K562 (cell line): ENCODE data around the gene ANKRD13C. TPM values are rescaled to one million over a fixed set of nuclear protein-coding genes. Genes with fewer than 3 reads are reported as not detected.
A peak's percentile ranks its signal among the peaks of the same experiment; 100 is the strongest.

Experiments used
- BACH1 ChIP-seq: fragments of 200-800 bp; sonication (Bioruptor generic); IDR thresholded peaks from 2 replicates; pipeline ENCODE4 v1.6.1; 2016; ENCODE audit warnings: missing genetic modification characterization, missing compliant biosample characterization
- CCAR2 ChIP-seq: fragments of 200-400 bp; formaldehyde crosslinking; IDR thresholded peaks from 2 replicates; pipeline ENCODE4 v1.6.1; 2017; ENCODE audit warnings: mild to moderate bottlenecking, low read depth, low read length
- CHCHD3 ChIP-seq: fragments of 250-450 bp; sonication (Bioruptor Pico); IDR thresholded peaks from 2 replicates; pipeline ENCODE4 v2.1.2; 2022; ENCODE audit warnings: mild to moderate bottlenecking
- CHD1 ChIP-seq: fragments of 200-600 bp; sonication (generic); IDR thresholded peaks from one replicate; pipeline ENCODE4 v1.6.1; 2012; ENCODE audit warnings: mild to moderate bottlenecking, moderate library complexity, low read length, inconsistent platforms
- DMBX1 ChIP-seq: fragments of 250-450 bp; sonication (Bioruptor Pico); IDR thresholded peaks from 2 replicates; pipeline ENCODE4 v1.8.0; 2022; ENCODE audit warnings: inconsistent platforms, mild to moderate bottlenecking, moderate library complexity, borderline replicate concordance
- HEY1 ChIP-seq: fragments of 250-450 bp; sonication (Bioruptor Pico); IDR thresholded peaks from 2 replicates; pipeline ENCODE4 v1.5.0; 2020; ENCODE audit warnings: mild to moderate bottlenecking, moderate library complexity, borderline replicate concordance
- HNRNPH1 ChIP-seq: fragments of 200-400 bp; formaldehyde crosslinking; optimal IDR thresholded peaks from 2 replicates; pipeline ENCODE3; 2017; ENCODE audit warnings: low read depth, mild to moderate bottlenecking, low read length, moderate library complexity
- MAFG ChIP-seq: fragments of 450-650 bp; conservative IDR thresholded peaks from 2 replicates; pipeline ENCODE4 v1.6.1; 2016; ENCODE audit warnings: missing genetic modification characterization, missing compliant biosample characterization
- SUPT5H ChIP-seq: fragments of 450-650 bp; IDR thresholded peaks from 2 replicates; pipeline ENCODE4 v1.6.1; 2016
- TAF9B ChIP-seq: fragments of 450-650 bp; IDR thresholded peaks from 2 replicates; pipeline ENCODE4 v1.6.1; 2018; ENCODE audit warnings: mild to moderate bottlenecking; ENCODE audit not compliant: partially characterized antibody
- TEAD4 ChIP-seq, 2 experiments: sonication (generic) in 1 of 2; formaldehyde crosslinking in 1 of 2; IDR thresholded peaks; 2 replicates each; pipeline versions ENCODE4 v1.6.1 to v1.8.0; 2012 to 2022; ENCODE audit warnings: borderline replicate concordance in 1 of 2, inconsistent platforms in 1 of 2, low read length in 1 of 2, mild to moderate bottlenecking in 1 of 2, missing genetic modification reagents in 1 of 2
- ZMIZ1 ChIP-seq, 2 experiments: fragments of 150-350 bp in 1 of 2; IDR thresholded peaks; 2 replicates each; pipeline ENCODE4 v1.6.1; 2012 to 2016; ENCODE audit warnings: low read depth in 2 of 2, low read length in 2 of 2, mild to moderate bottlenecking in 1 of 2, moderate library complexity in 1 of 2
- ZSCAN32 ChIP-seq: fragments of 450-650 bp; formaldehyde crosslinking; IDR thresholded peaks from 2 replicates; pipeline ENCODE4 v1.4.0; 2020; ENCODE audit warnings: mild to moderate bottlenecking, moderate library complexity
- ZZZ3 ChIP-seq: fragments of 450-650 bp; IDR thresholded peaks from 2 replicates; pipeline ENCODE4 v1.6.1; 2016; ENCODE audit warnings: antibody characterized with exemption, mild to moderate bottlenecking, moderate library complexity
- polyA plus RNA-seq, 8 experiments: library from polyadenylated mRNA; depleted of rRNA in 4 of 8; stranded (reverse) in 5 of 8; unstranded in 3 of 8; fragments of >200 nt; fragmentation: Nextera tagmentation in 2 of 8; fragmentation: Illumina TruSeq in 1 of 8; extraction: Ambion mirVana in 2 of 8; extraction: Trizol in 1 of 8; gene quantifications; 2 replicates each; pipeline versions ENCODE4 v1.2.1 to v1.2.3, GENCODE V29; 2011 to 2014; ENCODE audit warnings: inconsistent platforms in 1 of 8, missing spikeins in 1 of 8
- total RNA-seq, 7 experiments: library from RNA; depleted of rRNA in 6 of 7; stranded (reverse); fragments of >200 nt in 6 of 7; fragmentation: Illumina TruSeq in 2 of 7; extraction: Trizol in 2 of 7; gene quantifications; 2 replicates each; pipeline versions ENCODE4 v1.2.1 to v1.2.3, GENCODE V29; 2011 to 2021; ENCODE audit warnings: low replicate concordance in 1 of 7
- TF ChIP-seq, protein P1 (sequence below): fragments of 450-650 bp; IDR thresholded peaks from 2 replicates; pipeline ENCODE4 v1.6.1; 2017; ENCODE audit warnings: antibody characterized with exemption, mild to moderate bottlenecking
- TF ChIP-seq, protein P2 (sequence below): fragments of 450-650 bp; IDR thresholded peaks from 2 replicates; pipeline ENCODE4 v1.6.1; 2016; ENCODE audit warnings: missing biosample characterization, missing genetic modification characterization
- TF ChIP-seq, protein P3 (sequence below): fragments of 450-650 bp; formaldehyde crosslinking; IDR thresholded peaks from 2 replicates; pipeline ENCODE4 v1.4.0; 2020; ENCODE audit warnings: mild to moderate bottlenecking, moderate library complexity

Gene ANKRD13C
- total and polyA plus RNA-seq, 9 of the 15 experiments (the other 6 are each of a cell fraction or from before 2014, with no cell fraction given), result 3.4 to 22.8 (median 12.5) TPM

- TF ChIP-seq CHD1, result no peak
- TF ChIP-seq MAFG, result no peak
- no peak for TF ChIP-seq CHCHD3 (CRISPR knock-in tag)
- TF ChIP-seq, protein P1, sequence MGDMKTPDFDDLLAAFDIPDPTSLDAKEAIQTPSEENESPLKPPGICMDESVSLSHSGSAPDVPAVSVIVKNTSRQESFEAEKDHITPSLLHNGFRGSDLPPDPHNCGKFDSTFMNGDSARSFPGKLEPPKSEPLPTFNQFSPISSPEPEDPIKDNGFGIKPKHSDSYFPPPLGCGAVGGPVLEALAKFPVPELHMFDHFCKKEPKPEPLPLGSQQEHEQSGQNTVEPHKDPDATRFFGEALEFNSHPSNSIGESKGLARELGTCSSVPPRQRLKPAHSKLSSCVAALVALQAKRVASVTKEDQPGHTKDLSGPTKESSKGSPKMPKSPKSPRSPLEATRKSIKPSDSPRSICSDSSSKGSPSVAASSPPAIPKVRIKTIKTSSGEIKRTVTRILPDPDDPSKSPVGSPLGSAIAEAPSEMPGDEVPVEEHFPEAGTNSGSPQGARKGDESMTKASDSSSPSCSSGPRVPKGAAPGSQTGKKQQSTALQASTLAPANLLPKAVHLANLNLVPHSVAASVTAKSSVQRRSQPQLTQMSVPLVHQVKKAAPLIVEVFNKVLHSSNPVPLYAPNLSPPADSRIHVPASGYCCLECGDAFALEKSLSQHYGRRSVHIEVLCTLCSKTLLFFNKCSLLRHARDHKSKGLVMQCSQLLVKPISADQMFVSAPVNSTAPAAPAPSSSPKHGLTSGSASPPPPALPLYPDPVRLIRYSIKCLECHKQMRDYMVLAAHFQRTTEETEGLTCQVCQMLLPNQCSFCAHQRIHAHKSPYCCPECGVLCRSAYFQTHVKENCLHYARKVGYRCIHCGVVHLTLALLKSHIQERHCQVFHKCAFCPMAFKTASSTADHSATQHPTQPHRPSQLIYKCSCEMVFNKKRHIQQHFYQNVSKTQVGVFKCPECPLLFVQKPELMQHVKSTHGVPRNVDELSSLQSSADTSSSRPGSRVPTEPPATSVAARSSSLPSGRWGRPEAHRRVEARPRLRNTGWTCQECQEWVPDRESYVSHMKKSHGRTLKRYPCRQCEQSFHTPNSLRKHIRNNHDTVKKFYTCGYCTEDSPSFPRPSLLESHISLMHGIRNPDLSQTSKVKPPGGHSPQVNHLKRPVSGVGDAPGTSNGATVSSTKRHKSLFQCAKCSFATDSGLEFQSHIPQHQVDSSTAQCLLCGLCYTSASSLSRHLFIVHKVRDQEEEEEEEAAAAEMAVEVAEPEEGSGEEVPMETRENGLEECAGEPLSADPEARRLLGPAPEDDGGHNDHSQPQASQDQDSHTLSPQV, result no peak
- no peak for TF ChIP-seq ZSCAN32 (CRISPR knock-in tag)
- TF ChIP-seq DMBX1, result no peak
- TF ChIP-seq HNRNPH1, result no peak
- no peak for TF ChIP-seq ZMIZ1 (IDR thresholded peaks at IDR 0.05; ENCODE audit: low read depth in 2 of 2, low read length in 2 of 2)
- TF ChIP-seq, protein P2, sequence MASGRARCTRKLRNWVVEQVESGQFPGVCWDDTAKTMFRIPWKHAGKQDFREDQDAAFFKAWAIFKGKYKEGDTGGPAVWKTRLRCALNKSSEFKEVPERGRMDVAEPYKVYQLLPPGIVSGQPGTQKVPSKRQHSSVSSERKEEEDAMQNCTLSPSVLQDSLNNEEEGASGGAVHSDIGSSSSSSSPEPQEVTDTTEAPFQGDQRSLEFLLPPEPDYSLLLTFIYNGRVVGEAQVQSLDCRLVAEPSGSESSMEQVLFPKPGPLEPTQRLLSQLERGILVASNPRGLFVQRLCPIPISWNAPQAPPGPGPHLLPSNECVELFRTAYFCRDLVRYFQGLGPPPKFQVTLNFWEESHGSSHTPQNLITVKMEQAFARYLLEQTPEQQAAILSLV (tag), result no peak
- TF ChIP-seq SUPT5H, result peak; percentile 92
- no peak for TF ChIP-seq CCAR2
- no peak for TF ChIP-seq HEY1 (CRISPR knock-in tag)
- peak; percentile 64 for TF ChIP-seq TAF9B
- TF ChIP-seq, protein P3, sequence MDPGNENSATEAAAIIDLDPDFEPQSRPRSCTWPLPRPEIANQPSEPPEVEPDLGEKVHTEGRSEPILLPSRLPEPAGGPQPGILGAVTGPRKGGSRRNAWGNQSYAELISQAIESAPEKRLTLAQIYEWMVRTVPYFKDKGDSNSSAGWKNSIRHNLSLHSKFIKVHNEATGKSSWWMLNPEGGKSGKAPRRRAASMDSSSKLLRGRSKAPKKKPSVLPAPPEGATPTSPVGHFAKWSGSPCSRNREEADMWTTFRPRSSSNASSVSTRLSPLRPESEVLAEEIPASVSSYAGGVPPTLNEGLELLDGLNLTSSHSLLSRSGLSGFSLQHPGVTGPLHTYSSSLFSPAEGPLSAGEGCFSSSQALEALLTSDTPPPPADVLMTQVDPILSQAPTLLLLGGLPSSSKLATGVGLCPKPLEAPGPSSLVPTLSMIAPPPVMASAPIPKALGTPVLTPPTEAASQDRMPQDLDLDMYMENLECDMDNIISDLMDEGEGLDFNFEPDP, result no peak
- TF ChIP-seq BACH1 (tag), result no peak
- no peak for TF ChIP-seq TEAD4 (IDR thresholded peaks at IDR 0.05; ENCODE audit: low read length)
- TF ChIP-seq TEAD4 (CRISPR knock-in tag; IDR thresholded peaks at IDR 0.05; ENCODE audit: borderline replicate concordance), result no peak
- peak; percentile 82 for TF ChIP-seq ZZZ3
These were observed 133.0 kb downstream of the ANKRD13C start, which contains the start of gene SRSF11 (continued) for GRCh38 chr1:70221238-70222121.
